MM.1S (cell line): Measurements from ENCODE around the gene GJB6.

Experiments used
- EZH2 ChIP-seq: fragments of 300-600 bp; sonication (generic); optimal IDR thresholded peaks from 2 replicates; pipeline ENCODE3; 2017; ENCODE audit warnings: low read depth, mild to moderate bottlenecking, antibody characterized with exemption, low read length, mixed read lengths
- TF ChIP-seq, protein P1 (sequence below): fragments of 300-600 bp; sonication (generic); IDR thresholded peaks from 2 replicates; pipeline ENCODE4 v1.5.1; 2016; ENCODE audit warnings: antibody characterized with exemption, low read length, mixed read lengths

DNA sequence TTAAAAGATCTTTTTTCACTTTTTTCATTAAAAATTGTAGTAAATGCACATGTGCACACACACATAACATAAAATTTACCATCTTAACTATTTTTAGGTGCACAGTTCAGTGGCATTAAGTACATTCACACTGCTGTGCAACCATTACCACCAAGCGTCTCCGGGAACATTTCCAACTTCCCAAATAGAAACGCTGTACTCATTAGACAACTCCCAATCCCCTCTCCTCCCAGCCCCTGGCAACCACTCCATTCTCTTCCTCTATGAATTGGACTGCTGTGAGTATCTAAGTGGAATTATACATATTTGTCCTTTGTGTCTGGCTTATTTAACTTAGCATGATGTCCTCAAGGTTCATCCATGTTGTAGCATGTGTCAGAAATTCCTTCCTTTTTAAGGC is 50.9 kb downstream of the GJB6 start:
- TF ChIP-seq, protein P1, sequence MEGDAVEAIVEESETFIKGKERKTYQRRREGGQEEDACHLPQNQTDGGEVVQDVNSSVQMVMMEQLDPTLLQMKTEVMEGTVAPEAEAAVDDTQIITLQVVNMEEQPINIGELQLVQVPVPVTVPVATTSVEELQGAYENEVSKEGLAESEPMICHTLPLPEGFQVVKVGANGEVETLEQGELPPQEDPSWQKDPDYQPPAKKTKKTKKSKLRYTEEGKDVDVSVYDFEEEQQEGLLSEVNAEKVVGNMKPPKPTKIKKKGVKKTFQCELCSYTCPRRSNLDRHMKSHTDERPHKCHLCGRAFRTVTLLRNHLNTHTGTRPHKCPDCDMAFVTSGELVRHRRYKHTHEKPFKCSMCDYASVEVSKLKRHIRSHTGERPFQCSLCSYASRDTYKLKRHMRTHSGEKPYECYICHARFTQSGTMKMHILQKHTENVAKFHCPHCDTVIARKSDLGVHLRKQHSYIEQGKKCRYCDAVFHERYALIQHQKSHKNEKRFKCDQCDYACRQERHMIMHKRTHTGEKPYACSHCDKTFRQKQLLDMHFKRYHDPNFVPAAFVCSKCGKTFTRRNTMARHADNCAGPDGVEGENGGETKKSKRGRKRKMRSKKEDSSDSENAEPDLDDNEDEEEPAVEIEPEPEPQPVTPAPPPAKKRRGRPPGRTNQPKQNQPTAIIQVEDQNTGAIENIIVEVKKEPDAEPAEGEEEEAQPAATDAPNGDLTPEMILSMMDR: no peak
- TF ChIP-seq EZH2: no peak
